Renal cortical epithelial cell (primary cell): ENCODE measurements around the gene SMCHD1. TPM values are rescaled to one million over a fixed set of nuclear protein-coding genes. Genes with fewer than 3 reads are reported as not detected.
"Not testable (repeated sequence)": the region's sequence is repeated elsewhere in the genome, so short reads cannot be mapped to it uniquely, and the experiment has no call there.

Source experiments
- DNase-seq: peaks from one replicate; pipeline ENCODE4 v3.0.0-alpha.2; 2011; ENCODE audit warnings: low read depth
- total RNA-seq: library from RNA; depleted of rRNA; stranded (reverse); fragments of >200 nt; gene quantifications from 2 replicates; pipeline ENCODE4 v1.2.3, GENCODE V29; 2014

SMCHD1 gene
- total RNA-seq, 1 donor from 2014 or later, result 52.7 TPM

- DNase-seq, result not testable (repeated sequence)
Measured at GRCh38 chr18:2852460-2852859, 196.9 kb downstream of the SMCHD1 start.

GRCh38 chr18:2853173-2853925 is 197.8 kb downstream of the SMCHD1 start:
- no peak for DNase-seq

DNA sequence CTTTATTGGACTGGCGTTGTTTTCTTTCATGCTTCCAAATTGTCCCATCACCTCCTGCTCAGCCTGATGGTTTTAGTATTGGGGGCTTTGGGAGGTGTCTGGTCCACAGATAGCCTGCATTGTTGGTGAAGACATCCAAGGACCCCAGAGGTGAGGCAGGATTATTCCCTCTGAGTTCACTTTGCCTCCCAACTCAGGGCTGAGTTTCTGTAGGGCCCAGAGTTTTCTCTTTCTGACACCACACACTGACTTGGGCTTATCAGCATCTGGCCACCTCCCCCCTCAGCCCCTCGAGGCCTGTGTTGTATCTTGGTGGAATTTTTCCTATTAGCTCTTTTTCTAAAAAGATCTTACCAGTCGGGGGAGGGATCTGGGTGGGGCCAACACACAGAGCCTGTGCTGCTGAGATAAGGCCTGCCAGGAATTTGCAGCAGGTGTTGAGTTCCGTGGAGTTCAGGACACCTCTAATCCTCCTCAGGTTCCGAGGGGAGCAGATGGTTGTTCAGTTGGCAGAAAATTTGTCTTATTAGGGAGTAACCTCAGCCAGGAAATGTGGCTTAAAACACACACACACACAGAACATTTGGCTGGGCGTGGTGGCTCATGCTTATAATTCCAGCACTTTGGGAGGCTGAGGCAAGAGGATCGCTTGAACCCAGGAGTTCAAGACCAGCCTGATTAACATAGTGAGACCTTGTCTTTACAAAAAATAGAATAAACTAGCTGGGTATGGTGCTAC is 198.6 kb downstream of the SMCHD1 start:
- no peak for DNase-seq

Other genes starting within 250 kb of the SMCHD1 start
- 10.6 and 13.8 TPM in 2 replicates for gene METTL4, start 84.2 kb upstream of the SMCHD1 start, total RNA-seq
- 1.1 and 13.7 TPM in 2 replicates for gene NDC80, start 84.2 kb upstream of the SMCHD1 start, total RNA-seq
- gene EMILIN2, start 191.3 kb downstream of the SMCHD1 start, total RNA-seq, result 4.0 and 10.9 TPM in 2 replicates